Measurements from ENCODE around the gene EFHC2.

DNA sequence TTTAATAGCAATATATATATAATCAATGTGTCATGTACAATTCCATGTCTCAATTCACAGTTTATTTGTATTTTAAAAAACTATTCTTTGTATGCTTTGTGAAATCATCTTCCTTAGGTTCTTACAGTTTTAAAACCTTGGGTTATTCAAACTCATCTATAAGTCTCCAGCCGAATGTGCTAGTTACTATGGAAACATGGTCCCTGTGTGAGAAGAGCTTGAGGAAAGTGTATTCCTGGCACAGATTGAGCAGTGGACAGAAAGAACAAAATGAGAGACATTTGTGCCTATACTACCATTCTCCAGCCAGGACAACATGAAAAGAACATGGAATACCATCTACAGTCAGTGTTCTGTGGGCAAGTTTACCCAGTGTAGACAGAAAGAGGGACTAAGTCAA is 103.4 kb downstream of the EFHC2 start:
- TF ChIP-seq, protein P1, sequence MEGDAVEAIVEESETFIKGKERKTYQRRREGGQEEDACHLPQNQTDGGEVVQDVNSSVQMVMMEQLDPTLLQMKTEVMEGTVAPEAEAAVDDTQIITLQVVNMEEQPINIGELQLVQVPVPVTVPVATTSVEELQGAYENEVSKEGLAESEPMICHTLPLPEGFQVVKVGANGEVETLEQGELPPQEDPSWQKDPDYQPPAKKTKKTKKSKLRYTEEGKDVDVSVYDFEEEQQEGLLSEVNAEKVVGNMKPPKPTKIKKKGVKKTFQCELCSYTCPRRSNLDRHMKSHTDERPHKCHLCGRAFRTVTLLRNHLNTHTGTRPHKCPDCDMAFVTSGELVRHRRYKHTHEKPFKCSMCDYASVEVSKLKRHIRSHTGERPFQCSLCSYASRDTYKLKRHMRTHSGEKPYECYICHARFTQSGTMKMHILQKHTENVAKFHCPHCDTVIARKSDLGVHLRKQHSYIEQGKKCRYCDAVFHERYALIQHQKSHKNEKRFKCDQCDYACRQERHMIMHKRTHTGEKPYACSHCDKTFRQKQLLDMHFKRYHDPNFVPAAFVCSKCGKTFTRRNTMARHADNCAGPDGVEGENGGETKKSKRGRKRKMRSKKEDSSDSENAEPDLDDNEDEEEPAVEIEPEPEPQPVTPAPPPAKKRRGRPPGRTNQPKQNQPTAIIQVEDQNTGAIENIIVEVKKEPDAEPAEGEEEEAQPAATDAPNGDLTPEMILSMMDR (IDR thresholded peaks at IDR 0.05): no peak
- no peak for TF ChIP-seq POLR2AphosphoS5 (IDR thresholded peaks at IDR 0.05)
- no peak for TF ChIP-seq POLR2A (IDR thresholded peaks at IDR 0.05)

Data from suprapubic skin (tissue), 4 donors.